Measurements from ENCODE around the gene PTPRH. TPM values are rescaled to one million over a fixed set of nuclear protein-coding genes. Genes with fewer than 3 reads are reported as not detected.
"Not testable (repeated sequence)": the region's sequence is repeated elsewhere in the genome, so short reads cannot be mapped to it uniquely, and the experiment has no call there.

PTPRH gene
- total RNA-seq, 1 donor from 2014 or later = not detected

GRCh38 chr19:55209693-55210472 lies 582 bp upstream of the PTPRH start:
- Mint-ChIP-seq H3K9me3 (ENCODE audit: unreplicated experiment) (no peaks in the 10 kb centered on the region), H3K4me1 (ENCODE audit: unreplicated experiment) (no peaks in the 10 kb centered on the region), H3K4me3 (ENCODE audit: unreplicated experiment) (no peak overlapping the region), H3K27me3 (ENCODE audit: unreplicated experiment) (peaks cover 6% of the 10 kb centered on the region), H3K27ac (ENCODE audit: unreplicated experiment) (no peak overlapping the region), H3K36me3 (ENCODE audit: low read depth, unreplicated experiment) (no peaks in the 10 kb centered on the region)
- TF ChIP-seq CTCF (IDR thresholded peaks at IDR 0.05; ENCODE audit: unreplicated experiment) = no peak
- DNase-seq (ENCODE audit: low spot score) = no peak

GRCh38 chr19:55206664-55207500 lies 2.4 kb downstream of the PTPRH start:
- Mint-ChIP-seq H3K4me3 (ENCODE audit: unreplicated experiment) (no peak overlapping the region), H3K4me1 (ENCODE audit: unreplicated experiment) (no peaks in the 10 kb centered on the region), H3K27me3 (ENCODE audit: unreplicated experiment) (peaks cover 2% of the 10 kb centered on the region), H3K36me3 (ENCODE audit: low read depth, unreplicated experiment) (no peaks in the 10 kb centered on the region), H3K27ac (ENCODE audit: unreplicated experiment) (no peak overlapping the region), H3K9me3 (ENCODE audit: unreplicated experiment) (no peaks in the 10 kb centered on the region)
- no peak for TF ChIP-seq CTCF (IDR thresholded peaks at IDR 0.05; ENCODE audit: unreplicated experiment)
- DNase-seq (ENCODE audit: low spot score) = peak; percentile 32

- not testable (repeated sequence) for H3K4me1 Mint-ChIP-seq (ENCODE audit: unreplicated experiment); DNase-seq (ENCODE audit: low spot score); H3K27ac Mint-ChIP-seq (ENCODE audit: unreplicated experiment); H3K9me3 Mint-ChIP-seq (ENCODE audit: unreplicated experiment); H3K4me3 Mint-ChIP-seq (ENCODE audit: unreplicated experiment); H3K27me3 Mint-ChIP-seq (ENCODE audit: unreplicated experiment); H3K36me3 Mint-ChIP-seq (ENCODE audit: low read depth, unreplicated experiment)
These were observed 7.1 kb downstream of the PTPRH start for GRCh38 chr19:55202199-55202598.

- no peak for TF ChIP-seq CTCF (IDR thresholded peaks at IDR 0.05; ENCODE audit: unreplicated experiment)
- DNase-seq (ENCODE audit: low spot score) = no peak
- H3K27ac Mint-ChIP-seq (ENCODE audit: unreplicated experiment) = no peak overlapping the region
- no peaks in the 10 kb centered on the region for H3K9me3 Mint-ChIP-seq (ENCODE audit: unreplicated experiment)
- H3K27me3 Mint-ChIP-seq (ENCODE audit: unreplicated experiment) = peaks cover 3% of the 10 kb centered on the region
- no peaks in the 10 kb centered on the region for H3K4me1 Mint-ChIP-seq (ENCODE audit: unreplicated experiment)
- H3K4me3 Mint-ChIP-seq (ENCODE audit: unreplicated experiment) = no peak overlapping the region
- H3K36me3 Mint-ChIP-seq (ENCODE audit: low read depth, unreplicated experiment) = no peaks in the 10 kb centered on the region
These were observed 9.6 kb downstream of the PTPRH start for GRCh38 chr19:55199620-55200204.

- no peaks in the 10 kb centered on the region for H3K36me3 Mint-ChIP-seq (ENCODE audit: low read depth, unreplicated experiment)
- H3K27ac Mint-ChIP-seq (ENCODE audit: unreplicated experiment) = no peak overlapping the region
- no peak for TF ChIP-seq CTCF (IDR thresholded peaks at IDR 0.05; ENCODE audit: unreplicated experiment)
- H3K4me3 Mint-ChIP-seq (ENCODE audit: unreplicated experiment) = no peak overlapping the region
- no peak for DNase-seq (ENCODE audit: low spot score)
- peaks cover 3% of the 10 kb centered on the region for H3K27me3 Mint-ChIP-seq (ENCODE audit: unreplicated experiment)
- H3K4me1 Mint-ChIP-seq (ENCODE audit: unreplicated experiment) = no peaks in the 10 kb centered on the region
- no peaks in the 10 kb centered on the region for H3K9me3 Mint-ChIP-seq (ENCODE audit: unreplicated experiment)
These were observed 10.7 kb downstream of the PTPRH start for GRCh38 chr19:55198651-55199050.

Data from endothelial cell (in vitro differentiated cells).